Measurements from ENCODE around the gene NUP210. TPM values are rescaled to one million over a fixed set of nuclear protein-coding genes. Genes with fewer than 3 reads are reported as not detected.

NUP210 gene
- total RNA-seq, 1 donor = not detected

GRCh38 chr3:13370609-13371008, 49.5 kb downstream of the NUP210 start:
- no peak for DNase-seq (ENCODE audit: low read depth)
- no peak overlapping the region for H3K4me3 ChIP-seq (ENCODE audit: low read depth, low read length)
- TF ChIP-seq, protein P1, sequence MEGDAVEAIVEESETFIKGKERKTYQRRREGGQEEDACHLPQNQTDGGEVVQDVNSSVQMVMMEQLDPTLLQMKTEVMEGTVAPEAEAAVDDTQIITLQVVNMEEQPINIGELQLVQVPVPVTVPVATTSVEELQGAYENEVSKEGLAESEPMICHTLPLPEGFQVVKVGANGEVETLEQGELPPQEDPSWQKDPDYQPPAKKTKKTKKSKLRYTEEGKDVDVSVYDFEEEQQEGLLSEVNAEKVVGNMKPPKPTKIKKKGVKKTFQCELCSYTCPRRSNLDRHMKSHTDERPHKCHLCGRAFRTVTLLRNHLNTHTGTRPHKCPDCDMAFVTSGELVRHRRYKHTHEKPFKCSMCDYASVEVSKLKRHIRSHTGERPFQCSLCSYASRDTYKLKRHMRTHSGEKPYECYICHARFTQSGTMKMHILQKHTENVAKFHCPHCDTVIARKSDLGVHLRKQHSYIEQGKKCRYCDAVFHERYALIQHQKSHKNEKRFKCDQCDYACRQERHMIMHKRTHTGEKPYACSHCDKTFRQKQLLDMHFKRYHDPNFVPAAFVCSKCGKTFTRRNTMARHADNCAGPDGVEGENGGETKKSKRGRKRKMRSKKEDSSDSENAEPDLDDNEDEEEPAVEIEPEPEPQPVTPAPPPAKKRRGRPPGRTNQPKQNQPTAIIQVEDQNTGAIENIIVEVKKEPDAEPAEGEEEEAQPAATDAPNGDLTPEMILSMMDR (IDR thresholded peaks at IDR 0.05; ENCODE audit: insufficient read depth, low read depth, low read length) = no peak

DNA sequence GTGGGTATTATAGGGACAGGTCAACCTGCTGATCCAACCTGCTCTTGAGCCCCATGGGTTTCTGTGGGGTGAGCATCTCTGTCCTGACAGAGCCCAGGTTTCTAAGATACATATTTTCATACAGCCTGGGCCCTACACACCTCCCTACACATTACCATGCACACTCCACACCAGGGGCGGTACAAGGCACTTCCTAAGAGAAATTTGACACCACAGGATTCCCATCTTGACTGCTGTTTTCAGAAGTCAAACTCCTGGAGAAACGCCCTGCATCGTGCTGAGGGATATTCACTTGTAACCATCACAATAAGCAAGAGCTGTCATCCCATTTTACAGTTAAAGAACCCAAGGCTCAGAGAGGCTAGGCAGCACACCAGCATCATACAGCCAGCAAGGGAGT, 50.1 kb downstream of the NUP210 start:
- TF ChIP-seq, protein P1 (IDR thresholded peaks at IDR 0.05; ENCODE audit: insufficient read depth, low read depth, low read length) = no peak
- H3K4me3 ChIP-seq (ENCODE audit: low read depth, low read length) = no peak overlapping the region
- DNase-seq (ENCODE audit: low read depth) = no peak

GRCh38 chr3:13368834-13369233, 51.3 kb downstream of the NUP210 start:
- TF ChIP-seq, protein P1 (IDR thresholded peaks at IDR 0.05; ENCODE audit: insufficient read depth, low read depth, low read length) = no peak
- no peak for DNase-seq (ENCODE audit: low read depth)
- H3K4me3 ChIP-seq (ENCODE audit: low read depth, low read length) = no peak overlapping the region

DNA sequence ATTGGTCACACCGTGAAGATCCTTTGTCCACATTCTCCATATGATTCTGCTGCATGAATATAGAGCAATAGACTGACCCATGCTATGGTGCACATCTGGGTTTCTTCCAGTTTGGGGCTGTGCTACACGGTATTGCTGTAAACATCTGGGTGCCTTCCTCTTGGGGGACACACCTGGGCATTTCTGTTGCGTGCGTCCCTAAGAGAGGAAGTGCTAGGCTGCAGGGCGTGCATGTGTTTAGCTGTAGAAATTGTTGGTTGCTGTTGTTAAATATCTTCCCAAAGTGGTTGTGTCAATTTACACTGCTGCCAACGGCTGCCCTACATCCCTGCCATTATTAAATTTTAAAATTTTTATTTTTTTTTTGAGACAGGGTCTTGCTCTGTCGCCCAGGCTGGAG, 52.4 kb downstream of the NUP210 start:
- no peak overlapping the region for H3K4me3 ChIP-seq (ENCODE audit: low read depth, low read length)
- no peak for DNase-seq (ENCODE audit: low read depth)
- TF ChIP-seq, protein P1 (IDR thresholded peaks at IDR 0.05; ENCODE audit: insufficient read depth, low read depth, low read length) = no peak

- no peak for DNase-seq (ENCODE audit: low read depth)
- TF ChIP-seq, protein P1 (IDR thresholded peaks at IDR 0.05; ENCODE audit: insufficient read depth, low read depth, low read length) = no peak
- no peak overlapping the region for H3K4me3 ChIP-seq (ENCODE audit: low read depth, low read length)
Observed at GRCh38 chr3:13365390-13366379, 54.4 kb downstream of the NUP210 start.

GRCh38 chr3:13364602-13365271, 55.4 kb downstream of the NUP210 start:
- no peak overlapping the region for H3K4me3 ChIP-seq (ENCODE audit: low read depth, low read length)
- TF ChIP-seq, protein P1 (IDR thresholded peaks at IDR 0.05; ENCODE audit: insufficient read depth, low read depth, low read length) = no peak
- DNase-seq (ENCODE audit: low read depth) = no peak
